Ovary (tissue), 3 donors: Measurements from ENCODE around the gene NUB1.

Experiments used
- EP300 ChIP-seq: sonication (generic); formaldehyde crosslinking; IDR thresholded peaks from one replicate; pipeline ENCODE4 v1.6.1; 2017; ENCODE audit warnings: antibody characterized with exemption
- POLR2A ChIP-seq: fragments of 450-650 bp; IDR thresholded peaks from one replicate; pipeline ENCODE4 v1.6.1; 2017; ENCODE audit warnings: antibody characterized with exemption, mild to moderate bottlenecking, moderate library complexity
- TF ChIP-seq, protein P1 (sequence below), 3 donors: fragments of 450-650 bp in 2 of 3; fragments of 200-600 bp in 1 of 3; IDR thresholded peaks; one replicate each; pipeline versions ENCODE4 v1.5.1 to v1.8.0; 2016 to 2022; ENCODE audit warnings: antibody characterized with exemption in 3 of 3, mild to moderate bottlenecking in 1 of 3
- donor health status: DM: no; HTN: no; CAD: no.

DNA sequence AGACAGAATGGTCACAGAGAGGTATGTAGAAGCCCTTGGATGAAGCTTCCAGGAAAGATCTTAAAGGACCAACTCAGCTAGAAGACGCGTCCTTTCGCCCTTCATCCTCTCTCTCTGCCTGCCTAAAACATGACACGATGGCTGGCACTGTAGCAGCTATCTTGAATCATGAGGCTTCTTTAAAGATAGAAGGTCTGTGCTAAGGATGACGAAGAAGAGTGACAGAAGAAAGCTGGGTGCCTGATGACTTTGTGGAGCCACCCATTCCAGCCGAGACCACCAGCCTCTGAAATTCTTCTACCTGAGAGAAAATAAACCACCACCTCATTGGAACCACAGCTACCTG is 42.7 kb downstream of the NUB1 start:
- TF ChIP-seq, protein P1, sequence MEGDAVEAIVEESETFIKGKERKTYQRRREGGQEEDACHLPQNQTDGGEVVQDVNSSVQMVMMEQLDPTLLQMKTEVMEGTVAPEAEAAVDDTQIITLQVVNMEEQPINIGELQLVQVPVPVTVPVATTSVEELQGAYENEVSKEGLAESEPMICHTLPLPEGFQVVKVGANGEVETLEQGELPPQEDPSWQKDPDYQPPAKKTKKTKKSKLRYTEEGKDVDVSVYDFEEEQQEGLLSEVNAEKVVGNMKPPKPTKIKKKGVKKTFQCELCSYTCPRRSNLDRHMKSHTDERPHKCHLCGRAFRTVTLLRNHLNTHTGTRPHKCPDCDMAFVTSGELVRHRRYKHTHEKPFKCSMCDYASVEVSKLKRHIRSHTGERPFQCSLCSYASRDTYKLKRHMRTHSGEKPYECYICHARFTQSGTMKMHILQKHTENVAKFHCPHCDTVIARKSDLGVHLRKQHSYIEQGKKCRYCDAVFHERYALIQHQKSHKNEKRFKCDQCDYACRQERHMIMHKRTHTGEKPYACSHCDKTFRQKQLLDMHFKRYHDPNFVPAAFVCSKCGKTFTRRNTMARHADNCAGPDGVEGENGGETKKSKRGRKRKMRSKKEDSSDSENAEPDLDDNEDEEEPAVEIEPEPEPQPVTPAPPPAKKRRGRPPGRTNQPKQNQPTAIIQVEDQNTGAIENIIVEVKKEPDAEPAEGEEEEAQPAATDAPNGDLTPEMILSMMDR (IDR thresholded peaks at IDR 0.05): no peak
- TF ChIP-seq POLR2A (no peak), EP300 (no peak)
